HepG2 (cell line): ENCODE measurements around the gene TOP1. TPM values are rescaled to one million over a fixed set of nuclear protein-coding genes. Genes with fewer than 3 reads are reported as not detected.

ENCODE experiments used
- ADNP ChIP-seq: sonication (generic); formaldehyde crosslinking; IDR thresholded peaks from 2 replicates; pipeline ENCODE4 v1.4.0; 2020; ENCODE audit warnings: missing genetic modification reagents
- BCL3 ChIP-seq: sonication (generic); formaldehyde crosslinking; IDR thresholded peaks from 2 replicates; pipeline ENCODE4 v1.5.1; 2020; ENCODE audit warnings: mild to moderate bottlenecking, missing genetic modification reagents, moderate library complexity
- ELF1 ChIP-seq: sonication (generic); formaldehyde crosslinking; IDR thresholded peaks from 2 replicates; pipeline ENCODE4 v1.4.0; 2020; ENCODE audit warnings: missing genetic modification reagents
- FIP1L1 ChIP-seq: fragments of 200-400 bp; formaldehyde crosslinking; IDR thresholded peaks from 2 replicates; pipeline ENCODE4 v1.6.1; 2018; ENCODE audit warnings: low read depth, mild to moderate bottlenecking, low read length, moderate library complexity, borderline replicate concordance; ENCODE audit not compliant: insufficient read depth
- KDM5A ChIP-seq: fragments of 200-600 bp; sonication (generic); IDR thresholded peaks from 2 replicates; pipeline ENCODE4 v1.7.0; 2018; ENCODE audit warnings: antibody characterized with exemption, mild to moderate bottlenecking, low read length, borderline replicate concordance
- MTA1 ChIP-seq: sonication (generic); formaldehyde crosslinking; IDR thresholded peaks from 2 replicates; pipeline ENCODE4 v1.4.0; 2020; ENCODE audit warnings: missing genetic modification reagents, mild to moderate bottlenecking, borderline replicate concordance
- PBX2 ChIP-seq: IDR thresholded peaks from 2 replicates; pipeline ENCODE4 v1.6.1; 2016; ENCODE audit warnings: control low read depth
- POLR2A ChIP-seq, 2 experiments: IDR thresholded peaks; 2 replicates each; pipeline ENCODE4 v1.6.1; 2011; ENCODE audit warnings: low read depth in 2 of 2, low read length in 2 of 2, mild to moderate bottlenecking in 1 of 2, moderate library complexity in 1 of 2; ENCODE audit not compliant: insufficient read depth in 1 of 2
- PPARG ChIP-seq: conservative IDR thresholded peaks from 2 replicates; pipeline ENCODE4 v1.6.1; 2016; ENCODE audit warnings: missing biosample characterization, missing genetic modification reagents
- RELA ChIP-seq: sonication (generic); formaldehyde crosslinking; IDR thresholded peaks from 2 replicates; pipeline ENCODE4 v1.4.0; 2020; ENCODE audit warnings: missing genetic modification reagents
- ZBTB34 ChIP-seq: sonication (generic); formaldehyde crosslinking; IDR thresholded peaks from 2 replicates; pipeline ENCODE4 v1.8.0; 2022; ENCODE audit warnings: mild to moderate bottlenecking, missing genetic modification reagents
- ZFP91 ChIP-seq: sonication (generic); formaldehyde crosslinking; IDR thresholded peaks from 2 replicates; pipeline ENCODE4 v1.9.0; 2022; ENCODE audit warnings: missing genetic modification reagents, mild to moderate bottlenecking, borderline replicate concordance
- ZNF484 ChIP-seq: sonication (generic); formaldehyde crosslinking; IDR thresholded peaks from 2 replicates; pipeline ENCODE4 v1.5.1; 2020; ENCODE audit warnings: mild to moderate bottlenecking, low read depth, missing genetic modification reagents, borderline replicate concordance
- ZNF543 ChIP-seq: sonication (generic); formaldehyde crosslinking; IDR thresholded peaks from 2 replicates; pipeline ENCODE4 v1.4.0; 2020; ENCODE audit warnings: mild to moderate bottlenecking, missing genetic modification reagents
- ZNF639 ChIP-seq: conservative IDR thresholded peaks from 2 replicates; pipeline ENCODE4 v1.6.1; 2018; ENCODE audit warnings: missing genetic modification reagents
- ZNF687 ChIP-seq: sonication (generic); formaldehyde crosslinking; IDR thresholded peaks from 2 replicates; pipeline ENCODE4 v1.5.1; 2020; ENCODE audit warnings: mild to moderate bottlenecking, missing genetic modification reagents, moderate library complexity
- ZNF720 ChIP-seq: sonication (generic); formaldehyde crosslinking; IDR thresholded peaks from 2 replicates; pipeline ENCODE4 v1.4.0; 2020; ENCODE audit warnings: missing genetic modification reagents
- polyA plus RNA-seq, 8 experiments: library from polyadenylated mRNA; depleted of rRNA in 3 of 8; stranded (reverse) in 7 of 8; unstranded in 1 of 8; fragments of >200 nt; fragmentation: Illumina TruSeq in 4 of 8; extraction: Trizol in 4 of 8; gene quantifications; 2 replicates each; pipeline versions ENCODE4 v1.2.1 to v1.2.3, GENCODE V29; 2011 to 2016; ENCODE audit warnings: low read depth in 4 of 8, missing spikeins in 1 of 8, mixed read lengths in 1 of 8; ENCODE audit not compliant: insufficient read depth in 1 of 8
- total RNA-seq, 5 experiments: library from RNA; depleted of rRNA; stranded (reverse); fragments of >200 nt; fragmentation: Illumina TruSeq; extraction: Trizol; gene quantifications; 2 replicates each; pipeline ENCODE4 v1.2.3, GENCODE V29; 2016; ENCODE audit warnings: low read depth in 1 of 5

TOP1 gene
- total and polyA plus RNA-seq, 2 of the 13 experiments (the other 11 are each of a cell fraction or from before 2014, with no cell fraction given) = 10.2 to 19.4 TPM

GRCh38 chr20:41140226-41141133, 111.9 kb downstream of the TOP1 start (continued):
- TF ChIP-seq ZNF720 (CRISPR knock-in tag) (no peak), KDM5A (no peak), ELF1 (CRISPR knock-in tag) (no peak; the same call in 1 of the 2 replicates), ZFP91 (CRISPR knock-in tag) (0 out of 2 replicates have a peak, but pooled peaks have one; percentile 28), PPARG (CRISPR knock-in tag) (no peak), FIP1L1 (no peak), ZNF543 (CRISPR knock-in tag) (no peak), ADNP (0 out of 2 replicates have a peak, but pooled peaks have one; percentile 51), BCL3 (CRISPR knock-in tag) (no peak), MTA1 (no peak), ZNF484 (CRISPR knock-in tag) (no peak), ZNF687 (CRISPR knock-in tag) (peak; percentile 65), ZBTB34 (CRISPR knock-in tag) (no peak), PBX2 (no peak), ZNF639 (CRISPR knock-in tag) (peak; percentile 33; the same call in 1 of the 2 replicates), POLR2A (IDR thresholded peaks at IDR 0.05; ENCODE audit: insufficient read depth in 1 of 2, low read depth in 2 of 2, low read length in 2 of 2) (peak; percentile 25 to 27; a peak in 1 of 4 replicates), RELA (no peak)
